HepG2 (cell line): ENCODE measurements around the gene CELF6.

Experiments used
- BRD4 ChIP-seq: sonication (generic); formaldehyde crosslinking; IDR thresholded peaks from 2 replicates; pipeline ENCODE4 v1.4.0; 2020; ENCODE audit warnings: missing genetic modification reagents
- TF ChIP-seq, protein P1 (sequence below): IDR thresholded peaks from 2 replicates; pipeline ENCODE4 v1.6.1; 2012; ENCODE audit warnings: inconsistent platforms
- TF ChIP-seq, protein P2 (sequence below): sonication (generic); formaldehyde crosslinking; IDR thresholded peaks from 2 replicates; pipeline ENCODE4 v1.8.1; 2022; ENCODE audit warnings: mild to moderate bottlenecking, missing genetic modification reagents

DNA sequence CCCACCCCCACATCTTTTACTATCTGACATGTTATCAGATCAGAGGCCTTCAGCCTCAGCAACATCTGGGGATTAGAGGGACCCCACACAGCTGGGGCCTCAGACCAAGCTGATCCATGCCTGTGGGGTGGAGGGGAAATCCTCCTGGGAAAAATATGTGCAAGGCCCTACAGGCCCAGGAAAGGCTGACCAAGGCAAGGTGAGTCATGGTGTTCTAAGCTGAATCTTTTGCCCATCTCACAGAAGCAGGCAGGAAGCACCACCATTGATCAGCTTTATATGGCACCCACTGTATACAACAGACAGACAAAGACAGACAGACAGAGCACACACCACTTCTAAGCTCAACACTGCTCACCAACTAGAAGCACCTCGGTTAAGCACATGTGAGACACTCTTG is 35.2 kb downstream of the CELF6 start:
- TF ChIP-seq, protein P1, sequence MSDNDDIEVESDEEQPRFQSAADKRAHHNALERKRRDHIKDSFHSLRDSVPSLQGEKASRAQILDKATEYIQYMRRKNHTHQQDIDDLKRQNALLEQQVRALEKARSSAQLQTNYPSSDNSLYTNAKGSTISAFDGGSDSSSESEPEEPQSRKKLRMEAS: no peak
- TF ChIP-seq, protein P2, sequence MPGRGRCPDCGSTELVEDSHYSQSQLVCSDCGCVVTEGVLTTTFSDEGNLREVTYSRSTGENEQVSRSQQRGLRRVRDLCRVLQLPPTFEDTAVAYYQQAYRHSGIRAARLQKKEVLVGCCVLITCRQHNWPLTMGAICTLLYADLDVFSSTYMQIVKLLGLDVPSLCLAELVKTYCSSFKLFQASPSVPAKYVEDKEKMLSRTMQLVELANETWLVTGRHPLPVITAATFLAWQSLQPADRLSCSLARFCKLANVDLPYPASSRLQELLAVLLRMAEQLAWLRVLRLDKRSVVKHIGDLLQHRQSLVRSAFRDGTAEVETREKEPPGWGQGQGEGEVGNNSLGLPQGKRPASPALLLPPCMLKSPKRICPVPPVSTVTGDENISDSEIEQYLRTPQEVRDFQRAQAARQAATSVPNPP (CRISPR knock-in tag): no peak
- TF ChIP-seq BRD4: no peak
